ENCODE data around the gene YJEFN3. TPM values are rescaled to one million over a fixed set of nuclear protein-coding genes. Genes with fewer than 3 reads are reported as not detected.

The YJEFN3 gene
- total RNA-seq, 4 donors from 2014 or later: 0.08 to 0.57 (median 0.15) TPM

DNA sequence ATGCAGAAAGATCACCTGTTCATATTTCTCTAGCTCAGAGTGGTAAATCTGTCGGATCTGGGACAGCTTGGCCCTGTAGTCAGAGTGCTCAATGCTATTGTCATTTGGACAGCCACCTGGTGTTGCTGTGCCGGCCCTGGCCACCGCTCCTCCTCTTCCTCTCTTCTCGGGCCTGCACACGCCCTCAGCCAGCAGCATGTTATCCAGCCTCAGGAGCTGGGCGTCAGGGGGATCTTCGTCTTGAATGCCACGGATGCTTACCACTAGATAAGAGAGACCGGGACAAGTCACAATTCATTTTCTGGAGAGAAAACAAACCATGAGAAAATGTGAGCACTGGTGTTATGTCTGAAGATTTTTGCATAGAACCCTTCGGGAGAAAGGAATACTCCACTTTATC is 41.9 kb downstream of the YJEFN3 start:
- H3K4me3 ChIP-seq: no peak overlapping the region
- intact Hi-C loops (cut with DNase I): no loop called here
- no peaks in the 10 kb centered on the region for H3K4me1 ChIP-seq
- no peaks in the 10 kb centered on the region for H3K9me3 ChIP-seq
- no peaks in the 10 kb centered on the region for H3K36me3 ChIP-seq
- no peaks in the 10 kb centered on the region for H3K27me3 ChIP-seq
- DNase-seq: no peak
- WGBS, 2 donors: 83 to 86% methylated on average over 5 to 8 of the region's 10 CpGs
- TF ChIP-seq, protein P1, sequence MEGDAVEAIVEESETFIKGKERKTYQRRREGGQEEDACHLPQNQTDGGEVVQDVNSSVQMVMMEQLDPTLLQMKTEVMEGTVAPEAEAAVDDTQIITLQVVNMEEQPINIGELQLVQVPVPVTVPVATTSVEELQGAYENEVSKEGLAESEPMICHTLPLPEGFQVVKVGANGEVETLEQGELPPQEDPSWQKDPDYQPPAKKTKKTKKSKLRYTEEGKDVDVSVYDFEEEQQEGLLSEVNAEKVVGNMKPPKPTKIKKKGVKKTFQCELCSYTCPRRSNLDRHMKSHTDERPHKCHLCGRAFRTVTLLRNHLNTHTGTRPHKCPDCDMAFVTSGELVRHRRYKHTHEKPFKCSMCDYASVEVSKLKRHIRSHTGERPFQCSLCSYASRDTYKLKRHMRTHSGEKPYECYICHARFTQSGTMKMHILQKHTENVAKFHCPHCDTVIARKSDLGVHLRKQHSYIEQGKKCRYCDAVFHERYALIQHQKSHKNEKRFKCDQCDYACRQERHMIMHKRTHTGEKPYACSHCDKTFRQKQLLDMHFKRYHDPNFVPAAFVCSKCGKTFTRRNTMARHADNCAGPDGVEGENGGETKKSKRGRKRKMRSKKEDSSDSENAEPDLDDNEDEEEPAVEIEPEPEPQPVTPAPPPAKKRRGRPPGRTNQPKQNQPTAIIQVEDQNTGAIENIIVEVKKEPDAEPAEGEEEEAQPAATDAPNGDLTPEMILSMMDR (IDR thresholded peaks at IDR 0.05): no peak
- TF ChIP-seq POLR2A (IDR thresholded peaks at IDR 0.05): no peak
- no peak overlapping the region for H3K27ac ChIP-seq

DNA sequence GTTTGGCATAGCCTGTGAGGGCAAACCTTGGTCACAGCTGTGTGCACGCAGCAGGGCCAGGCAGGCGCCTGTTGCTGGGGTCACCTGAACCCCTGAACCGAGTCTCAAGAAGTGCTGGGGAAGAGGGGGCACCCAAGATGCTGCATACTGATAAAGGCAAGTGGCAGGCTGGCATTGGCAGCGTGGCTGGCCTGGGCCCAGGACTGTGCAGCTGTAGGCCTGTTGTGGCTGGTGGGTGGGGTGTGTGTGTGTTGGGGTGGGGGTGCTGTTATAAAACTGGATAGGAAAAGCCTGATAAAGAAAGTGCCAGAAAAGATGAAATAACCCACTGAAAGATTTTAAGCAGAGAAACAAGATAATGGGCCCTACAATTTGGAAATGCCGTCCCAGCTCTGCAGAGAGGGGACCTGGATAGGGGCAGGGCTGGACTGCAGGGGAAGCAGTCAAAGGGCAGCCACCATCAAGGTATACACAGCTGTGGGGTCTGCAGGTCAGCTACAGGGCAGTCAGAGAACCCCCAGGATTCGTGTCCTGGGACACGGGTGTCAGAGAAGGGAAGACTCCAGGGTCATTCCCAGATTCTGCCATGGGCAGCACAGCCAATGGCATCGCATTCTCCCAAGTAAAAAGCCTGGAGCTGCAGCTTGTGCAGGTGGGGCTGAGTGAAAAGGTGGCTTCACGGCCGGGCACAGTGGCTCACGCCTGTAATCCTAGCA is 42.5 kb downstream of the YJEFN3 start:
- intact Hi-C loops (cut with DNase I): no loop called here

DNA sequence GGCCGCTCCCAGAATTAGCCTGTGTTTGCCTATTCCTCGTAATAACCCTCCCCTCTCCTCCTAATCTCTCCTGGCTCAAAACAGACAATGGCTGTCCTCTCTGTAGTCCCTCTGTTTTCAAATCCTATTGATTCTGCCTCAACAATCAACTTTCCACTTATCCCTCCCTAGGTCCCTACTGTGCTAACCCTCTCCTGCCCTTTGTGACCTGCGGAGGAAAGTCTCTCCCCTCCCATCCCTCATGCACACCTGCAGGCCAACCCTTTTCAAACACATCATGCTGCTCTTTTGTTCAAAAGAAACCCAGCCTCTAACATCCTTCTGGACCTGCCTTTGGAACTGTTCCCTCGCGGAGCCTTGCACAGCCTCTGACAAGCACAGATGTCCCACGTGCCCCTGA is 46.7 kb downstream of the YJEFN3 start:
- Histone ChIP-seq H3K36me3 (no peaks in the 10 kb centered on the region), H3K4me1 (no peaks in the 10 kb centered on the region), H3K27ac (no peak overlapping the region), H3K9me3 (no peaks in the 10 kb centered on the region), H3K27me3 (no peaks in the 10 kb centered on the region), H3K4me3 (no peak overlapping the region)
- 87 to 88% methylated on average over 4 to 5 of the region's 6 CpGs for WGBS, 2 donors
- intact Hi-C loops (cut with DNase I): no loop called here
- TF ChIP-seq, protein P1 (IDR thresholded peaks at IDR 0.05): no peak
- TF ChIP-seq POLR2A (IDR thresholded peaks at IDR 0.05): no peak
- no peak for DNase-seq

More for the DNA sequence above, 42.5 kb downstream of the YJEFN3 start:
- WGBS, 2 donors: 84 to 88% methylated on average over 7 to 8 of the region's 11 CpGs
- Histone ChIP-seq H3K36me3 (no peaks in the 10 kb centered on the region), H3K27me3 (no peaks in the 10 kb centered on the region), H3K27ac (no peak overlapping the region), H3K4me3 (no peak overlapping the region), H3K9me3 (no peaks in the 10 kb centered on the region), H3K4me1 (no peaks in the 10 kb centered on the region)
- no peak for DNase-seq
- TF ChIP-seq POLR2A (IDR thresholded peaks at IDR 0.05): no peak
- TF ChIP-seq, protein P1 (IDR thresholded peaks at IDR 0.05): no peak

DNA sequence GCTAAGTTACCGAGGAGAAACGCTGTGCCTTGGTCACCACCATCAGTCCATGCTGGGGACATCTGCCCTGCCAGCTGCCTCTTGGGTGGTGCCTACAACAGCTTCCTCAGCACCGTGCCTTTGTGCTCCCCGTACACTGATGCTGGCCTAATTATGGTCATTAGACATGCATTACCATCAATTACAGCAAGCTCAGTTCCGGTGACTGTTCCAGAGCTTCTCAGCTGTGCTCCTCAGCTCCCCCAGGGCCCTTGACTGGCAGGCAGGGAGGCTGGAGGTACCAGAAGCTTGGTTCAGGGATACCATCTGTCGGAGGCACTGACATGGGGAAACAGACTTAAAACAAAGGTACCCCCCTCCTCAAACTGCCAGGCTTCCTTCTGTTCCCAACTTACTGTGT is 49.5 kb downstream of the YJEFN3 start:
- TF ChIP-seq POLR2A (IDR thresholded peaks at IDR 0.05): no peak
- TF ChIP-seq, protein P1 (IDR thresholded peaks at IDR 0.05): no peak
- intact Hi-C loops (cut with DNase I): no loop called here

DNA sequence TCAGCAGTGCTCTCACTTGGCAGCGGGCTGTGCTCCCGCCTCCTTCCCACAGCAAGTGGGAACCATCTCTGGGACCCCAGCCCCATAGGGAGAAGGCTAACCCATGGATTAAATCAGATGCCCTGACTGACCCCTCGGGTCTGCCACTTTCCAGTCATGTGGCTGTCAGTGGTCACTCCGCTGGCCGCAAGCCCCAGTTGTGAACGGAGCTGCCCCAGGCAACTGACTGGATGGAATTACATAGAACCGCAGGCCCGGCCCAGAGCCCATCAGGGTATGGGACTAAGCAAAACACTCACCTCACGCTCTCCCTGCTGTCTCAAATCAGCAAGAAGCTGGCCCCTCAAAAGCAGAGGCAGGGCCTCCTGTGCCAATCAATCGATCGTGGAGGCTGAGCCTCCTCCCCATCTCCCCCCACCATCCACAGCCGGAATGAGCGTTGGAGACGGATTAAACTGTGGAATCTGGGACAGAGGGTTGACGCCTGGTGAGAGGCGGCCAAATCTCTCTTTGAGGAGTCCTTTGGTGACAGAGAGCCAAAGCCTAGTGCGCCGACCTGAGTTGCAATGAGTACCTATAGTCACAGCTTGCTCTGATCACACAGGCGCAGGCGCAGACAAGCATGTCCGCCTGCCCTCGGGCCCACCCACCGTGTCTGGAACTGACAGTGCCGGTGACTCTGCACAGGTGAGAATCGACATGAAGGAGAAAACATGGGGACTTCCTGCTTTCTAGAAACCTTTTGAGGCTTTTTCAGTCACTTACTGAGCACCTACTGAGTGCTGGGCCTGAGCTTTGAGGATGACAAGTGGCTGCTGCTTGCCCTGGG is 51.0 kb downstream of the YJEFN3 start:
- WGBS, 2 donors: 75 to 79% methylated on average over 9 to 21 of the region's 25 CpGs
- Histone ChIP-seq H3K4me3 (no peak overlapping the region), H3K27ac (no peak overlapping the region), H3K36me3 (no peaks in the 10 kb centered on the region), H3K9me3 (no peaks in the 10 kb centered on the region), H3K27me3 (no peaks in the 10 kb centered on the region), H3K4me1 (peaks cover 0 to 4% (median 0%) of the 10 kb centered on the region in 3 donors)
- no peak for TF ChIP-seq POLR2A (IDR thresholded peaks at IDR 0.05)
- TF ChIP-seq, protein P1 (IDR thresholded peaks at IDR 0.05): no peak
- intact Hi-C loops (cut with DNase I): no loop called here
- DNase-seq: no peak

More for the DNA sequence above, 49.5 kb downstream of the YJEFN3 start:
- peaks cover 0 to 4% (median 0%) of the 10 kb centered on the region in 3 donors for H3K4me1 ChIP-seq
- no peak for DNase-seq
- WGBS, 2 donors: 84 to 92% methylated on average over 4 to 6 of the region's 6 CpGs
- no peak overlapping the region for H3K4me3 ChIP-seq
- no peaks in the 10 kb centered on the region for H3K27me3 ChIP-seq
- H3K9me3 ChIP-seq: no peaks in the 10 kb centered on the region
- H3K27ac ChIP-seq: no peak overlapping the region
- no peaks in the 10 kb centered on the region for H3K36me3 ChIP-seq

Measured in esophagus squamous epithelium (tissue), 5 donors.